Endodermal cell (in vitro differentiated cells): ENCODE results near the gene GNAZ. TPM values are rescaled to one million over a fixed set of nuclear protein-coding genes. Genes with fewer than 3 reads are reported as not detected.

Source experiments
- DNase-seq: peaks from one replicate; pipeline ENCODE4 v3.0.0-alpha.2; 2017
- H3K27ac ChIP-seq: 2 replicates; pipeline ENCODE4 v1.5.1; 2013; ENCODE audit warnings: mild to moderate bottlenecking, low read depth, low read length, moderate library complexity
- H3K27me3 ChIP-seq: 2 replicates; pipeline ENCODE4 v1.6.1; 2013; ENCODE audit warnings: mild to moderate bottlenecking, low read length, moderate library complexity; ENCODE audit not compliant: insufficient read depth, control insufficient read depth, poor library complexity, severe bottlenecking
- H3K36me3 ChIP-seq: 2 replicates; pipeline ENCODE4 v1.7.0; 2013; ENCODE audit warnings: mild to moderate bottlenecking, low read length, moderate library complexity; ENCODE audit not compliant: control insufficient read depth, insufficient read depth
- H3K4me1 ChIP-seq: one replicate; pipeline ENCODE4 v1.7.0; 2013; ENCODE audit warnings: low read length; ENCODE audit not compliant: control insufficient read depth, insufficient read depth
- H3K4me3 ChIP-seq: 2 replicates; pipeline ENCODE4 v1.5.1; 2013; ENCODE audit warnings: mild to moderate bottlenecking, low read length, moderate library complexity
- H3K9ac ChIP-seq: 2 replicates; pipeline ENCODE4 v1.6.1; 2013; ENCODE audit warnings: mild to moderate bottlenecking, low read length, moderate library complexity; ENCODE audit not compliant: poor library complexity, severe bottlenecking; ENCODE audit errors: extremely low read depth
- H3K9me3 ChIP-seq: 2 replicates; pipeline ENCODE4 v1.6.1; 2013; ENCODE audit warnings: mild to moderate bottlenecking, low read length, moderate library complexity; ENCODE audit not compliant: control insufficient read depth
- H3K27ac Mint-ChIP-seq: 2 replicates; pipeline ENCODE4 v1.8.0; 2020; ENCODE audit warnings: mixed read lengths
- H3K27me3 Mint-ChIP-seq: 2 replicates; pipeline ENCODE4 v1.8.0; 2021; ENCODE audit warnings: mild to moderate bottlenecking, mixed read lengths; ENCODE audit not compliant: insufficient read depth
- H3K36me3 Mint-ChIP-seq: 2 replicates; pipeline ENCODE4 v1.8.0; 2020; ENCODE audit warnings: low read depth, mixed read lengths
- H3K4me1 Mint-ChIP-seq: 2 replicates; pipeline ENCODE4 v1.8.0; 2020; ENCODE audit warnings: mixed read lengths
- H3K4me3 Mint-ChIP-seq: 2 replicates; pipeline ENCODE4 v1.8.0; 2020; ENCODE audit warnings: mild to moderate bottlenecking, moderate library complexity, mixed read lengths
- H3K9me3 Mint-ChIP-seq: 2 replicates; pipeline ENCODE4 v1.8.0; 2020; ENCODE audit warnings: mild to moderate bottlenecking, mixed read lengths
- WGBS, 2 experiments: methylation state at CpG; one replicate each; pipeline versions ENCODE4 v1.1.5 to v1.1.7; 2013; ENCODE audit warnings: missing lambda C conversion rate in 2 of 2, mixed read lengths in 1 of 2; ENCODE audit not compliant: insufficient coverage in 1 of 2, insufficient read length in 1 of 2; 5-methylcytosine and 5-hydroxymethylcytosine counted together
- total RNA-seq, 2 donors: library from RNA; stranded (reverse); fragmentation: NEBNext Ultra II Directional in 1 of 2; extraction: Animal tissue kit (Norgen Biotek cat#: 25700) in 1 of 2; gene quantifications; 2 replicates in 1 of 2; 3 replicates in 1 of 2; pipeline ENCODE4 v1.2.1, GENCODE V29; 2021
- TF ChIP-seq, protein P1 (sequence below): fragments of 200-600 bp; sonication (generic); conservative IDR thresholded peaks from 2 replicates; pipeline ENCODE4 v1.5.0; 2021; ENCODE audit warnings: antibody characterized with exemption, mild to moderate bottlenecking

Gene GNAZ
- total RNA-seq, 2 donors from 2014 or later = 16.7 to 17.9 TPM

DNA sequence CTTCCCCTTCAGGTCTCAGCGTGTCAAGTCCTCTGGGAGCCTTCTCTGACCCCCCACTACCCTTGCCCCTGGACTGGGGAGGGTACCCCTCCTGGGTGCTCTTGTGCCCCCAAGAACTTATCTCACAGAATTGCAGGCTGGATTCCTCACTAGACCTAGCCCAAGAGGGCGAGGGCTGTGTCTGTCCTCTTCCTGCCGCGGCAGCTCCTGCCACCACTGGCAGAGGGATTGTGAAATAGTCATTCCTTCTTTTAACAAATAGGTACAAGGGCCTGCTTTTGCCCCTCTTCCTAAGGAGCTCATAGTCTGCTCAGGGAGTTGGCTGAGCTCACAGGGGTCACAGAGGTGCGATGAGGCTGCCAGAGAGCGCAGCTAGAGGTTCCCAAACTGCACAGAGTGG, 80.4 kb downstream of the GNAZ start:
- Mint-ChIP-seq H3K9me3 (no peaks in the 10 kb centered on the region), H3K4me3 (no peak overlapping the region)

DNA sequence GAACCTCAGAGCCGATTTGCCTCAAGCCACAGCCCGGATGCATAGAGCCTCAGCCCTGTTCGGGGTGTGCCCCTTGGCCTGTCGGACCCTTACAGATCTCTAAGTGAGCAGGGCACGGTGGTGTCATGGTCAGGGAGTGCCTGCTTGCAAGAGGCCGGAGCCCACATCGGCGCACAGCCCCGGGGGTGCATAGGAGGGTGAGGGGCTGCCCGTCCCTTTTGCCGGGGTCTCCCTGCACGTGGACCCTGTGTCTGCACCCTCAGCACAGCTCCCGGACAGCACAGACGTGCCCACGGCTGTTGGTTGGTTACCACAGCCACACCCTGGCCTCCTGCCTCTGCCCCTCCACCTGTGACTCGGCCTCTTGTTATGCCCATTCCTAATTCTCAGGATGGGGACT, 81.5 kb downstream of the GNAZ start:
- H3K9me3 Mint-ChIP-seq = no peaks in the 10 kb centered on the region
- Histone ChIP-seq H3K4me1 (no peaks in the 10 kb centered on the region), H3K9ac (no peak overlapping the region), H3K4me3 (no peak overlapping the region), H3K9me3 (no peaks in the 10 kb centered on the region), H3K27me3 (no peaks in the 10 kb centered on the region), H3K36me3 (no peaks in the 10 kb centered on the region), H3K27ac (no peak overlapping the region)
- DNase-seq = no peak
- H3K27me3 Mint-ChIP-seq = peaks cover 13% of the 10 kb centered on the region
- H3K4me3 Mint-ChIP-seq = no peak overlapping the region
- peaks cover 3% of the 10 kb centered on the region for H3K36me3 Mint-ChIP-seq
- peaks cover 6% of the 10 kb centered on the region for H3K4me1 Mint-ChIP-seq
- 92 to 93% methylated on average over 5 to 16 of the region's 16 CpGs for WGBS, 2 experiments
- TF ChIP-seq, protein P1, sequence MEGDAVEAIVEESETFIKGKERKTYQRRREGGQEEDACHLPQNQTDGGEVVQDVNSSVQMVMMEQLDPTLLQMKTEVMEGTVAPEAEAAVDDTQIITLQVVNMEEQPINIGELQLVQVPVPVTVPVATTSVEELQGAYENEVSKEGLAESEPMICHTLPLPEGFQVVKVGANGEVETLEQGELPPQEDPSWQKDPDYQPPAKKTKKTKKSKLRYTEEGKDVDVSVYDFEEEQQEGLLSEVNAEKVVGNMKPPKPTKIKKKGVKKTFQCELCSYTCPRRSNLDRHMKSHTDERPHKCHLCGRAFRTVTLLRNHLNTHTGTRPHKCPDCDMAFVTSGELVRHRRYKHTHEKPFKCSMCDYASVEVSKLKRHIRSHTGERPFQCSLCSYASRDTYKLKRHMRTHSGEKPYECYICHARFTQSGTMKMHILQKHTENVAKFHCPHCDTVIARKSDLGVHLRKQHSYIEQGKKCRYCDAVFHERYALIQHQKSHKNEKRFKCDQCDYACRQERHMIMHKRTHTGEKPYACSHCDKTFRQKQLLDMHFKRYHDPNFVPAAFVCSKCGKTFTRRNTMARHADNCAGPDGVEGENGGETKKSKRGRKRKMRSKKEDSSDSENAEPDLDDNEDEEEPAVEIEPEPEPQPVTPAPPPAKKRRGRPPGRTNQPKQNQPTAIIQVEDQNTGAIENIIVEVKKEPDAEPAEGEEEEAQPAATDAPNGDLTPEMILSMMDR = no peak
- no peak overlapping the region for H3K27ac Mint-ChIP-seq

More for the DNA sequence above, 80.4 kb downstream of the GNAZ start:
- Histone ChIP-seq H3K9me3 (no peaks in the 10 kb centered on the region), H3K27me3 (no peaks in the 10 kb centered on the region), H3K36me3 (no peaks in the 10 kb centered on the region), H3K4me1 (no peaks in the 10 kb centered on the region), H3K9ac (no peak overlapping the region), H3K27ac (no peak overlapping the region), H3K4me3 (no peak overlapping the region)
- peaks cover 22% of the 10 kb centered on the region for H3K27me3 Mint-ChIP-seq
- WGBS, 2 experiments = 90 to 100% methylated on average over 3 to 6 of the region's 6 CpGs
- H3K4me1 Mint-ChIP-seq = peaks cover 6% of the 10 kb centered on the region
- H3K27ac Mint-ChIP-seq = no peak overlapping the region
- TF ChIP-seq, protein P1 = no peak
- DNase-seq = no peak
- peaks cover 3% of the 10 kb centered on the region for H3K36me3 Mint-ChIP-seq

DNA sequence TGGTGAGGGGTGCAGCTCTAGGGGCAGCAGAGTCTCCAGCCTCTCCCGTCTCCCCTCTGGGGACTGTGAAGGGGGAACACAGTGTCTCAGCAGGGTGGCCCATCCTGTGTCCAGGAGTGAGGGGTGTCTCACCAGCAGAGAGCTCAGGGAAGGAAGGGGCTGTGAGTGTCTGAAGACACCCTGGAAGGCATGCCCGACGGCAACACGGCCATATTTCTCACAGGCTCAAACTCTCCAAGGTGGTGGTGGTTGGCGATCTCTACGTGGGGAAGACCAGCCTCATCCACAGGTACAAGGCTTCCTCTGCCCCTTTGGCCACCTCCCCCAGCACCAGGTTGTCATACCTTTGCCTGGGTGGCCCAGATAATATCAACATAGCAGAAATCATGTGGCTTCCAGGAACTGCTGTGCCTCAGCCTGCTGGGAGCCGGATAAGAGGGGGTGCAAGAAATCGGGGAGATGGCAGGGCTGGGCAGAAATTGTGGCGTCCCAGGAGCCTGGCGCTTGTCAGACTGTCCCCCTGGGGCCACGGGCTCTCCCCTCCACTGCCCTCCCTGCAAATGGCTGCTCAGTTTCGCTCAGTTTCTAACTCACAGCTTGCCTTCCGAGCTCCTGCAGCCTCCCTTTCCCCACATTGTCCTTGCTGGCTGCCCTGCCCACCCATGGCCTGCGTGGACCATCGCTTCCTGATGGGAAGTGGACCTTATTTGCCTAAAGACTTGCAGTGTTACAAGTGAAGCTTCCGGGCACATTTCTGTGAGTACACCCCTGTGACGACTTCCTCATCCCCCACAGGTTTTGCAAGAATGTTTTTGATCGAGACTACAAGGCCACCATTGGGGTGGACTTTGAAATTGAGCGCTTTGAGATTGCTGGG, 82.2 kb downstream of the GNAZ start:
- Mint-ChIP-seq H3K27ac (no peak overlapping the region), H3K4me3 (no peak overlapping the region), H3K27me3 (peaks cover 10% of the 10 kb centered on the region), H3K4me1 (peaks cover 6% of the 10 kb centered on the region), H3K9me3 (no peaks in the 10 kb centered on the region), H3K36me3 (peaks cover 3% of the 10 kb centered on the region)
- Histone ChIP-seq H3K27me3 (no peaks in the 10 kb centered on the region), H3K4me3 (no peak overlapping the region), H3K36me3 (no peaks in the 10 kb centered on the region), H3K9me3 (no peaks in the 10 kb centered on the region), H3K27ac (no peak overlapping the region), H3K4me1 (no peaks in the 10 kb centered on the region), H3K9ac (no peak overlapping the region)
- DNase-seq = no peak
- TF ChIP-seq, protein P1 = no peak
- WGBS, 2 experiments = 90 to 95% methylated on average over 10 to 19 of the region's 19 CpGs
